Upper lobe of left lung (tissue), 4 donors: ENCODE measurements around the gene CD109.

Source experiments
- CTCF ChIP-seq, 6 experiments: fragments of 450-650 bp in 4 of 6; fragments of 200-600 bp in 2 of 6; sonication (generic) in 2 of 6; IDR thresholded peaks; one replicate each; pipeline ENCODE4 v1.5.1; 2016 to 2019; ENCODE audit warnings: antibody characterized with exemption in 6 of 6
- EP300 ChIP-seq, 4 donors: sonication (generic); formaldehyde crosslinking; IDR thresholded peaks; one replicate each; pipeline ENCODE4 v1.5.1; 2017; ENCODE audit warnings: antibody characterized with exemption in 4 of 4, control low read depth in 2 of 4
- POLR2A ChIP-seq, 4 donors: fragments of 450-650 bp; IDR thresholded peaks; one replicate each; pipeline ENCODE4 v1.5.1; 2016 to 2017; ENCODE audit warnings: antibody characterized with exemption in 4 of 4, mild to moderate bottlenecking in 2 of 4
- POLR2AphosphoS5 ChIP-seq, 2 donors: sonication (generic); formaldehyde crosslinking; IDR thresholded peaks; one replicate each; pipeline ENCODE4 v1.5.1; 2017; ENCODE audit warnings: antibody characterized with exemption in 2 of 2

DNA sequence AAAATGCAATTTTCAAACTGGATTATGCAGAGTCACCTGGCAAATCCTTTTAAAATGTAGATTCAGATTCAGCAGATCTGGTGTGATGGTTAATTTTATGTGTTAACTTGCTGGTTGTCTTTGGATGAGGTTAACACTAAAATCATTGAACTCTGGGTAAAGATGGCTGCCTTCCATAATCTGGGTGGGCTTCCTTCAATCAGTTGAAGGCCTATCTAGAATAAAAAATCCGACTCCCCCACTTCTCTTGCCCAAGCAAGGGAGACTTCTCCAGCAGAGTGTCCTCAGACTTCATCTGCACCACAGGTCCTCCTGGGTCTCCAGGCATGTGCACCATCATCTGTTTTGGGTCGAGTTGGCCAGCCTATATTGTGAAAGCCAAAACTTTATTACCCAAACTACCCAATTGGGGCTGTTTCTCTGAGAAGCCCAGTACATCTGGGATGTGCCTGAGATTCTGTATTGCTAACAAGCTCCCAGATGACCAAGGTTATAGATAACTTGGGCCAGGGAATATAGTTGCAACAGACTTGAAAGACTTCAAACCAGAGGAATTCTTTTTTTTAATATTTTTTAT, 40.6 kb upstream of the CD109 start:
- TF ChIP-seq CTCF (IDR thresholded peaks at IDR 0.05): no peak
- no peak for TF ChIP-seq POLR2A (IDR thresholded peaks at IDR 0.05)
- no peak for TF ChIP-seq EP300 (IDR thresholded peaks at IDR 0.05)
- no peak for TF ChIP-seq POLR2AphosphoS5 (IDR thresholded peaks at IDR 0.05)
